Gastrocnemius medialis (tissue), 4 donors: ENCODE results near the gene ITGAV.

Source experiments
- CTCF ChIP-seq, 5 experiments: fragments of 450-650 bp in 3 of 5; fragments of 200-600 bp in 2 of 5; sonication (generic) in 2 of 5; IDR thresholded peaks in 4 of 5; conservative IDR thresholded peaks in 1 of 5; 1 replicate in 4 of 5; 2 replicates in 1 of 5; pipeline ENCODE4 v1.5.1; 2016 to 2019; ENCODE audit warnings: antibody characterized with exemption in 5 of 5, mild to moderate bottlenecking in 3 of 5, moderate library complexity in 3 of 5
- POLR2A ChIP-seq, 2 donors: fragments of 450-650 bp; IDR thresholded peaks; one replicate each; pipeline ENCODE4 v1.6.1; 2017; ENCODE audit warnings: antibody characterized with exemption in 2 of 2, mild to moderate bottlenecking in 2 of 2, moderate library complexity in 2 of 2

GRCh38 chr2:186718122-186718521 is 128.3 kb downstream of the ITGAV start:
- no peak for TF ChIP-seq CTCF (IDR thresholded peaks at IDR 0.05 in 4 of 5, conservative IDR thresholded peaks at IDR 0.05 in 1 of 5)
- no peak for TF ChIP-seq POLR2A (IDR thresholded peaks at IDR 0.05)
